HEK293T (cell line): ENCODE measurements around the gene ACTN3.
"Not testable (repeated sequence)": the region's sequence is repeated elsewhere in the genome, so short reads cannot be mapped to it uniquely, and the experiment has no call there.

Experiments
- CTCF ChIA-PET: fragments of 350-600 bp; formaldehyde crosslinking; extraction: SDS; loops from one replicate; lab custom pipeline; 2021; ENCODE audit warnings: antibody characterized with exemption, inconsistent platforms; lab: Yijun Ruan, JAX
- POLR2A ChIA-PET: fragments of 350-600 bp; formaldehyde crosslinking; extraction: SDS; loops from one replicate; lab custom pipeline; 2020; ENCODE audit warnings: antibody characterized with exemption, inconsistent platforms; lab: Yijun Ruan, JAX
- DNase-seq: peaks from one replicate; pipeline ENCODE4 v3.0.0; 2012; ENCODE audit warnings: mixed read lengths; ENCODE audit errors: extremely low spot score
- ARNT ChIP-seq: fragments of 450-650 bp; IDR thresholded peaks from 2 replicates; pipeline ENCODE4 v1.6.1; 2017; ENCODE audit warnings: mild to moderate bottlenecking
- BHLHE40 ChIP-seq: fragments of 450-650 bp; IDR thresholded peaks from 2 replicates; pipeline ENCODE4 v1.6.1; 2016; ENCODE audit warnings: mild to moderate bottlenecking, moderate library complexity, borderline replicate concordance
- CTBP1 ChIP-seq: fragments of 450-650 bp; IDR thresholded peaks from 2 replicates; pipeline ENCODE4 v1.6.1; 2016; ENCODE audit warnings: borderline replicate concordance
- ELF4 ChIP-seq: fragments of 450-650 bp; IDR thresholded peaks from 2 replicates; pipeline ENCODE4 v1.6.1; 2017; ENCODE audit warnings: antibody characterized with exemption
- FOXA1 ChIP-seq: fragments of 450-650 bp; IDR thresholded peaks from 2 replicates; pipeline ENCODE4 v1.6.1; 2016; ENCODE audit warnings: mild to moderate bottlenecking
- FOXK2 ChIP-seq: fragments of 450-650 bp; IDR thresholded peaks from 2 replicates; pipeline ENCODE4 v1.6.1; 2016; ENCODE audit warnings: mild to moderate bottlenecking
- FOXM1 ChIP-seq: fragments of 450-650 bp; IDR thresholded peaks from 2 replicates; pipeline ENCODE4 v1.6.1; 2017; ENCODE audit warnings: mild to moderate bottlenecking, borderline replicate concordance
- HDGF ChIP-seq: fragments of 450-650 bp; IDR thresholded peaks from 2 replicates; pipeline ENCODE4 v1.6.1; 2017; ENCODE audit warnings: antibody characterized with exemption, borderline replicate concordance
- L3MBTL2 ChIP-seq: fragments of 450-650 bp; conservative IDR thresholded peaks from 2 replicates; pipeline ENCODE4 v1.6.1; 2016; ENCODE audit warnings: mild to moderate bottlenecking
- LEF1 ChIP-seq: fragments of 450-650 bp; IDR thresholded peaks from 2 replicates; pipeline ENCODE4 v1.6.1; 2017; ENCODE audit warnings: mild to moderate bottlenecking, borderline replicate concordance
- NFRKB ChIP-seq: fragments of 450-650 bp; IDR thresholded peaks from 2 replicates; pipeline ENCODE4 v1.6.1; 2016; ENCODE audit warnings: mild to moderate bottlenecking, moderate library complexity
- SP1 ChIP-seq: fragments of 450-650 bp; IDR thresholded peaks from 2 replicates; pipeline ENCODE4 v1.6.1; 2017
- SUZ12 ChIP-seq: fragments of 450-650 bp; IDR thresholded peaks from 2 replicates; pipeline ENCODE4 v1.6.1; 2016; ENCODE audit warnings: mild to moderate bottlenecking
- TARDBP ChIP-seq: fragments of 450-650 bp; IDR thresholded peaks from 2 replicates; pipeline ENCODE4 v1.6.1; 2016
- ZNF384 ChIP-seq: fragments of 450-650 bp; IDR thresholded peaks from 2 replicates; pipeline ENCODE4 v1.6.1; 2016
- TF ChIP-seq, protein P1 (sequence below): fragments of 450-650 bp; IDR thresholded peaks from 2 replicates; pipeline ENCODE4 v1.6.1; 2016

The ACTN3 gene

DNA sequence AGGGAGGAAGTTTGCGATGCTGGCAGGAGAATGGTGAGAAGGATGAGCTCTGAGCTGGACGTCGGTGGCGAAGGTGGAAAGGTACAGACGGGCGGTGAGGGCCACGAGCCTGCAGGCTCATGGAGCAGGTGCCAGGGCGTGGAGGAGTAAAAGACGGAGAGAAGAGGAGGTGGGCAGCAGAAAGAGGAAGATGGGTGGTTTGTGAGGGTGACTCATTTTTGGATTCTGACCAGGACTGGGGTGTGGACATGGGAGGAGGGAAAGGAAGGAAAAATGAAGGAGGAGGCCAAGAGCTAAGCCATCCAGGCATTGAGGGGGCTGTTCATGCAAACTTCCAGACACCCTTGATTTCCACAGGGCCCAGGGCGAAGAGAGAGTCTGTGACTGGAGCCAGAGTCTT is 4.3 kb upstream of the ACTN3 start:
- POLR2A ChIA-PET, result no interaction called here
- CTCF ChIA-PET, result no interaction called here
- TF ChIP-seq FOXM1 (no peak), HDGF (no peak), SUZ12 (no peak)
- DNase-seq, result no peak

DNA sequence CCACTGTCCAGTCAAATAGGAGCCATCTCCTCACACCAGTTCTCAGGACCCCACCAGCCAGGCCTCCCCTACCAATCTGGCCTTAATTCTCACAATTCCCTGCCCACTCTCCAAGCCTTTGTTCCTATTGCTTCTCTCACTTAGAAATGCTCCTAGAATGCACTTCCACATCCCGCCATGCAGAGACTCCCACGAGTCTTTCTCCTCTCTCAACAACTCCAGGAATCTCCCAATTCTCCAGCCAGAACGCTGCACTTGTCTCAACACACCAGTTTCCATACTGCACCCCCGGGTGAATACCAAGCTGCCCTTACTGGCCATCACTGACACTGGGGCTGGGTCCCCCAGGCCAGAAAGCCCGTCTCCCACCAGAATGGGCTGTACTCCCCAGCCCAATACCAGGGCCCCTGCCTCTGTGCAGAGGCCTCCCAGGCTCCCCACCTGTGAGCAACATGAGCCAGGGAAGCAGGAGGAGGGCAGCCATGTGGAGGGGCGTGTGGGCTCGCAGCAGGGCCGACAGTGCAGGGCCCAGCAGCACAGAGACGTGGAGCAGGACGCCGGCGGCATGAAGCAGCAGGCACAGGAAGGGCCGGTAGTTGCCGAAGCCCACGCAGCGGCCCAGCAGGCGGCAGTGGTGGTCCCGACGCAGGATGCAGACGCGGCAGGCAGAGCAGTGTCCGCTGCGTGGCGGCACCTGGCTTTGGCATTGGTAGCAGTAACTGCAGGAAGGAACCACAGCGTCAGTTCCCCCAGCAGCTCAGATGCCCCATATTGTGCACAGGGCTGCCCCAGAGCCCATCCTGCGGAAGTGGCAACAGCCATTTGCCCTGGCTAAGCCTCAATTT is 3.2 kb upstream of the ACTN3 start:
- TF ChIP-seq ARNT, result no peak
- no peak for TF ChIP-seq LEF1
- no peak for TF ChIP-seq FOXA1
- TF ChIP-seq SUZ12, result no peak
- no peak for TF ChIP-seq TARDBP
- no peak for TF ChIP-seq FOXK2
- TF ChIP-seq CTBP1, result no peak
- no peak for TF ChIP-seq L3MBTL2
- no peak for TF ChIP-seq HDGF
- no peak for TF ChIP-seq ZNF384
- TF ChIP-seq ELF4, result no peak
- TF ChIP-seq, protein P1, sequence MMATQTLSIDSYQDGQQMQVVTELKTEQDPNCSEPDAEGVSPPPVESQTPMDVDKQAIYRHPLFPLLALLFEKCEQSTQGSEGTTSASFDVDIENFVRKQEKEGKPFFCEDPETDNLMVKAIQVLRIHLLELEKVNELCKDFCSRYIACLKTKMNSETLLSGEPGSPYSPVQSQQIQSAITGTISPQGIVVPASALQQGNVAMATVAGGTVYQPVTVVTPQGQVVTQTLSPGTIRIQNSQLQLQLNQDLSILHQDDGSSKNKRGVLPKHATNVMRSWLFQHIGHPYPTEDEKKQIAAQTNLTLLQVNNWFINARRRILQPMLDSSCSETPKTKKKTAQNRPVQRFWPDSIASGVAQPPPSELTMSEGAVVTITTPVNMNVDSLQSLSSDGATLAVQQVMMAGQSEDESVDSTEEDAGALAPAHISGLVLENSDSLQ, result no peak
- no peak for TF ChIP-seq SP1
- no peak for TF ChIP-seq FOXM1
- TF ChIP-seq NFRKB, result no peak
- TF ChIP-seq BHLHE40, result no peak
- DNase-seq, result no peak
- ChIA-PET POLR2A (no interaction called here), CTCF (no interaction called here)

DNA sequence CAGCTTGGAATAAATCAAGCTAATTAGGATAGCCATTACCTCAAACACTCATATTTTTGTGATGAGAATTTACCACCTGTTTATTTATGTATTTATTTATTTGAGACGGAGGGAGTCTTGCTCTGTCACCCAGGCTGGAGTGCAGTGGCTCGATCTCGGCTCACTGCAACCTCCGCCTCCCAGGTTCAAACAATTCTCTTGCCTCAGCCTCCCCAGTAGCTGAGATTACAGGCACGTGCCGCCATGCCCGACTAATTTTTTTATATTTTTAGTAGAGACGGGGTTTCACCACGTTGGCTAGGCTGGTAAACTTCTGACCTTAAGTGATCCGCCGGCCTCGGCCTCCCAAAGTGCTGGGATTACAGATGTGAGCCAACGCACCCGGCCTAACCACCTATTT is 1.8 kb upstream of the ACTN3 start:
- POLR2A ChIA-PET, result interaction anchor here (0.8 to 1.4 kb wide), 6 partner anchors 16 to 133 kb away, joined by 3 to 4 read pairs (median 3); partner anchors contain the start of genes RBM4 and RBM4B
- not testable (repeated sequence) for DNase-seq
- CTCF ChIA-PET, result interaction anchor here (0.6 to 1.3 kb wide), 2 partner anchors 134 to 138 kb away, joined by 3 to 7 read pairs; no protein-coding TSS in a partner anchor

DNA sequence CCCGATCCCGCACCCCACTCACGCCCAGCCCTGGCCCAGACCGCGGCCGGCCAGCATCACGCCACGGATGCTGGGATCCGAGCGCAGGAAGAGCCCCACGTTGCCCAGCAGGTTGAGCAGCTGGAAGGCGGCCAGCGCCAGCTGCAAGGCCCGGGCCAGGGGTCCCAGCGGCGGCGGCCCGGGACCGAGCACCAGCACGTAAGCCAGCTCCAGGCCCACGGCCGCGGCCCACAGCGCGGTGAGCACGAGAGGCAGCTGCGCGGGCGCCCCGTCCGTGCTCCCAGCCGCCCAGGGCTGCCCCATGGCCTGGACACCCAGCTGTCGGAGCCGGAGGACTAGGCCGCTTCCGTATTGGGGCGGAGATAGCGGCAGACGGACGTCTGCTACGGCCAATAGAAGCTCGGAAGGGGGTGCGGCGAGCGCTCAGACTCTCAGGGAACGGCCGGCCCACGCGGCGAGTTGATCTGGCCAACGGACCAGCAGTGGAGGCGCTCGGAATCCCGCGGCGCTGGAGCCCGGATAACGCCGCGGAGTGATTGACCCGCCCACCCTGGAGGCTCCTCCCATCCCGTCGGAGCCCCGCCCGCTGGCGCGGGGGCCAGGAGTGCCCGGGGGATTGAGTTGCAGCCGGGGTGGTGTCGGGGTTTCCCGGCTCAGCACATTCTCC is 869 bp upstream of the ACTN3 start, which contains the start of gene ZDHHC24:
Gene ZDHHC24, minus strand, starts transcription at position 348 of the 667 bp plus-strand sequence. Its CDS starts 45 bp downstream, at position 303.
- POLR2A ChIA-PET, result interaction anchor here (0.7 to 1.4 kb wide), 13 partner anchors 11 to 132 kb away, joined by 3 to 6 read pairs (median 3); partner anchors contain the start of genes CTSF, DPP3, RBM14 and RBM4
- peak; percentile 99 for DNase-seq
- TF ChIP-seq, protein P1, result peak; percentile 98
- TF ChIP-seq ELF4 (peak; percentile 83), HDGF (peak; percentile 27; the same call in 1 of the 2 replicates), FOXA1 (no peak)
- CTCF ChIA-PET, result interaction anchor here (0.6 to 1.3 kb wide), 2 partner anchors 133 to 139 kb away, joined by 3 to 7 read pairs; no protein-coding TSS in a partner anchor

DNA sequence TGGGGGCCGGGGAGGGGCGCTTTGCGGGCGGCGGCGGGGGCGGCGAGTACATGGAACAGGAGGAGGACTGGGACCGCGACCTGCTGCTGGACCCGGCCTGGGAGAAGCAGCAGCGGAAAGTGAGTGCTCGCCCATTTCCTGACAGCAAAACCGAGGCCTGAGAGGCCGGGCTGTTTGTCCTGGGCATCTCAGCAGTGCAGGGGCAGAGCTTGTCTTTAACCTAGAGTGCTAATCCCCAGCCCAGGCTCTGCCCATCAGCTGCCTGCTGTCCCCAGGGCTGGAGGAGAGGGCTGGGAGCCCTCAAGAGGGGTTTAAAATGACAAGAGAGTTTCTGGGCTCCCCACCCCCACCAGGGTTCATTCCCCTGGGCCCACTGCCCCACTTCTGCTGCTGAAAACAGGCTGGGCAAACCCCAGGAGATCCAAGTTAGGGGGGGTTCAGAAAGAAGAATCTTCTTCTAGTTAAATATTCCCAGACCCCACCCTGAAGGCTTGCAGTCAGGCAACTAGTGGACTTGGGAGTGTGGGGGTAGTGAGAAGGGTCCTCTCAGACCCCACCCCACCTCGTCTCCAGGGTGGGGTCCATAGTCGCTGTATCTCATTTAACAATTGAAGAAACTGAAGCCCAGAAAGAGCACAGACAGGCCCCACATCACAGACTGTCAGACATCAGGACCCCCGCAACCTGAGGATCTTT is 411 bp downstream of the ACTN3 start:
- DNase-seq, result no peak
- no peak for TF ChIP-seq SP1
- ChIA-PET POLR2A (interaction anchor here (1.1 kb wide), 1 partner anchor 69 kb away, joined by 6 read pairs; the partner anchor contains the start of gene RBM14), CTCF (no interaction called here)

DNA sequence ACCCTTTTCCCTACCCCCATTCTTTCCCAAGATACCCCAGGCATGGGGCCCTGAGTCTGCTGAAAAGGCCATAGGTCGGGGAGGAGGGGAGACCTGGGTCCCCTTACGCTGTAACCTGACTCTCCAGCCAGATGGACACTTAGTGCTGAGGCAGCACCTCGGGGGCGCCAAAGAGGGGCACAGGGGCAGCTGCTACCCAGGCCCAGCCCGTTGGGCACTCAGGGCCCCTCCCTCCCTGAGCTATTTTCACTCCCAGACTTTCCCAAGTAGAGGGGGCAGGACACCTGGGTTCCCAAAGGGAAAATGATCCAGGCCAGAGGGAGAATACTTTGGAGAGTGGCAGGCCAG is 933 bp downstream of the ACTN3 start:
- POLR2A ChIA-PET, result no interaction called here
- CTCF ChIA-PET, result no interaction called here
- no peak for DNase-seq
- TF ChIP-seq CTBP1, result no peak
- TF ChIP-seq LEF1, result no peak

DNA sequence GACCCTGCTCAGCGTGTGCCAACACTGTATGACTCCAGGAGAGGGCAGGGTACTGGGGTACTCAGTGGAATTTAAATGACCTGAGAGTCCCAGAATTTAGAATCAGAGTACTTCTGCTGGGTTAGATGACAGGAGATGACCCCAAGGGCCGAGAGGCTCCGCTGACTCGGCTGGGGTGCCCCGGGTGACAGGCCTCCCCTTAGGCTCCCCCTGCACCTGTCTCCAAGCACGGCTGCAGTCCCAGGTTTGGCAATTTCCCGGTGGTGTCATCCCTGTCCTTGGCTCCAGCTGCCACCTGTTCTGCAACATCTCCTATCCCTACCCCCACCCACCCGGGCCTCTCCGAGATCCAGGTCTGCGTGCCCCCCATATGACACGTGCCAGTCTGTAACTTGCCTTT is 1.3 kb downstream of the ACTN3 start:
- ChIA-PET POLR2A (no interaction called here), CTCF (interaction anchor here (0.6 to 1.3 kb wide), 2 partner anchors 130 to 185 kb away, joined by 3 to 7 read pairs; no protein-coding TSS in a partner anchor)
- DNase-seq, result no peak
- TF ChIP-seq CTBP1, result no peak
- TF ChIP-seq, protein P1, result no peak
- TF ChIP-seq FOXA1, result no peak
